Measurements from ENCODE around the gene ST6GALNAC3. TPM values are rescaled to one million over a fixed set of nuclear protein-coding genes. Genes with fewer than 3 reads are reported as not detected.
A peak's percentile ranks its signal among the peaks of the same experiment; 100 is the strongest.

ST6GALNAC3 gene
- polyA plus RNA-seq, 4 donors = under 0.01 to 21.7 (median 2.6) TPM

DNA sequence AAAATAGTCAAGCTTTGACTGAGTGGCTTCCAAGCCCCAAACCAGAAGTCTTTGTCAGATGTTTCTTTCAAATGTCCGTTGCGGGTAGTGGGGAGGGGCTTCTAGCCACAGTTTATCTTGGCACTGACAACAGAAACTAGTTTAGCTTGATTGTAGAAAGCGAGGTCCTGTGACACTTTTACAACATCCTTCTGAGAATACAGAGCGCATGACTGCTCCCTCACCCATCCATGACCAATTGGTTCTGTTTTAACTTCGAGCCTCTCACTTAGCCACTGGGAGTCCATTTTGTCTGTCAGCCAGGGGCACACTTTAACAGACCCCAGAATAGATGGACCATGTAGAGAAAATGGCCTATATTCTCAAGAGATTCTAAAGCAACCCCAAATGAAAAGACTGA lies 593.5 kb downstream of the ST6GALNAC3 start:
- DNase-seq = peak in 1 of 2 donors; percentile 55
- 22 to 38% (median 37%) methylated on average over 5 of the region's 5 CpGs for WGBS, 3 donors
- no peaks in the 10 kb centered on the region for H3K36me3 ChIP-seq (ENCODE audit: control insufficient read depth in 3 of 3, insufficient read depth in 2 of 3, low read depth in 1 of 3, low read length in 3 of 3)

DNA sequence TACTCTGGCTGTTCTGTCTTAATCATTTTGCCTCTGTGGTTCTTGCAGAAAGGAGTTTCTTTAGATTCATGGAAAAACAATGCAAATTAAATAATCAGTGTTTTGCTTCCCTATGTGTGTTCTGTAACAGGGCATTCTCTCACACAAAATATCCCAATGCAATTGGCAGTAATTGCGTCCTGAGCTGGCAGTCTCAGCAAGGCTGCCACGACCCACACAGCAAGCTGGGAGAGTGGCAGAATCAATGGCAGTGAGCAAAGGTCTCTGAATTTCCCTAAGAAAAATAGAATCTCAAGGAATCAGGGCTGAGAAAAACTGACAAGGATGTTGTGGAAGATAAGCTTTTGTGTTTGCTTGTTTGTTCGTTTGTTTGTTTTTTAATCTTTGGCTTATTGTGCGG lies 594.6 kb downstream of the ST6GALNAC3 start:
- WGBS, 3 donors = 60 to 75% (median 68%) methylated on average over 4 of the region's 4 CpGs
- Histone ChIP-seq H3K4me3 (ENCODE audit: low read depth in 1 of 3, low read length in 3 of 3) (no peak overlapping the region), H3K36me3 (ENCODE audit: control insufficient read depth in 3 of 3, insufficient read depth in 2 of 3, low read depth in 1 of 3, low read length in 3 of 3) (no peaks in the 10 kb centered on the region), H3K27ac (ENCODE audit: low read depth in 1 of 3, low read length in 2 of 3) (no peak overlapping the region), H3K9me3 (ENCODE audit: control insufficient read depth in 2 of 2, insufficient read depth in 1 of 2, low read depth in 1 of 2, low read length in 1 of 2) (peaks cover 0 to 3% of the 10 kb centered on the region in 2 donors), H3K27me3 (ENCODE audit: control insufficient read depth in 3 of 3, insufficient read depth in 3 of 3, low read length in 3 of 3) (no peaks in the 10 kb centered on the region), H3K4me1 (ENCODE audit: control insufficient read depth in 3 of 3, insufficient read depth in 2 of 3, low read depth in 1 of 3, low read length in 2 of 3) (peaks cover 0 to 4% (median 2%) of the 10 kb centered on the region in 3 donors)
- no peak for DNase-seq
- FAIRE-seq = no peak

More for the DNA sequence above, 593.5 kb downstream of the ST6GALNAC3 start:
- no peak overlapping the region for H3K4me3 ChIP-seq (ENCODE audit: low read depth in 1 of 3, low read length in 3 of 3)
- no peak for FAIRE-seq
- H3K27ac ChIP-seq (ENCODE audit: low read depth in 1 of 3, low read length in 2 of 3) = no peak overlapping the region
- H3K4me1 ChIP-seq (ENCODE audit: control insufficient read depth in 3 of 3, insufficient read depth in 2 of 3, low read depth in 1 of 3, low read length in 2 of 3) = no peaks in the 10 kb centered on the region
- H3K9me3 ChIP-seq (ENCODE audit: control insufficient read depth in 2 of 2, insufficient read depth in 1 of 2, low read depth in 1 of 2, low read length in 1 of 2) = peaks cover 0 to 3% of the 10 kb centered on the region in 2 donors
- no peaks in the 10 kb centered on the region for H3K27me3 ChIP-seq (ENCODE audit: control insufficient read depth in 3 of 3, insufficient read depth in 3 of 3, low read length in 3 of 3)

DNA sequence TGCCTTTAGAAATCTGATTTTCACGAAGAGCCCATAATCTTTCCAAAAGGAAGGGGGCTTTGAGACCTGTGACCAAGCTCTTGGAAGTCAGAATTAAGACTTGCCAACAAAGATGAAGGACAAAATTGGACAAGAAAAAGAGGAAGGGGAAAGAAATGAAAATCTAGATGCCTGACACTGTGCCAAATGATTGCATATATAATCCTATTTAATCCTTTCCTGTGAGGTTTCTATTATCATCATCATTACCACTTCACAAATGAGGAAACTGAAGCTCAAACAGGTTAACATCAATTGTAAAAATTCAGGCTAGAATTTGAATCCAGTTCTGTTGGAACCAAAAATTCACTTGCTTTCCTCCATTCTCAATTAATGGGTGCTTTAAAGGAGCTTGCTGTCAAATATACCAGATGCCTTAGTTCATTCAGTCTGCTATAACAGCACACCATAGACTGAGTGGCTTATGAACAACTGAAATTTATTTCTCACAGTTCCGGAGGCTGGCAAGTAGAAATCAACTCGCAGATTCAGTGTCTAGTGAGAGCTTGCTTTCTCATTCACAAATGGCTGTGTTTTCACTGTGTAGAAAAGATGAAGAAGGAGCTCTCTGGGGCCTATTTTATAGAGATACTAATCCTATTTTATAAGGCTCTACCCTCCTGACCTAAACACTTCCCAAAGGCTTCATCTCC lies 595.2 kb downstream of the ST6GALNAC3 start:
- DNase-seq (no peak), FAIRE-seq (no peak)
- Histone ChIP-seq H3K36me3 (ENCODE audit: control insufficient read depth in 3 of 3, insufficient read depth in 2 of 3, low read depth in 1 of 3, low read length in 3 of 3) (no peaks in the 10 kb centered on the region), H3K27me3 (ENCODE audit: control insufficient read depth in 3 of 3, insufficient read depth in 3 of 3, low read length in 3 of 3) (no peaks in the 10 kb centered on the region), H3K27ac (ENCODE audit: low read depth in 1 of 3, low read length in 2 of 3) (no peak overlapping the region), H3K4me3 (ENCODE audit: low read depth in 1 of 3, low read length in 3 of 3) (no peak overlapping the region), H3K9me3 (ENCODE audit: control insufficient read depth in 2 of 2, insufficient read depth in 1 of 2, low read depth in 1 of 2, low read length in 1 of 2) (peaks cover 0 to 3% of the 10 kb centered on the region in 2 donors), H3K4me1 (ENCODE audit: control insufficient read depth in 3 of 3, insufficient read depth in 2 of 3, low read depth in 1 of 3, low read length in 2 of 3) (peaks cover 0 to 9% (median 2%) of the 10 kb centered on the region in 3 donors)
- 76 to 83% (median 83%) methylated on average over 3 of the region's 3 CpGs for WGBS, 3 donors

DNA sequence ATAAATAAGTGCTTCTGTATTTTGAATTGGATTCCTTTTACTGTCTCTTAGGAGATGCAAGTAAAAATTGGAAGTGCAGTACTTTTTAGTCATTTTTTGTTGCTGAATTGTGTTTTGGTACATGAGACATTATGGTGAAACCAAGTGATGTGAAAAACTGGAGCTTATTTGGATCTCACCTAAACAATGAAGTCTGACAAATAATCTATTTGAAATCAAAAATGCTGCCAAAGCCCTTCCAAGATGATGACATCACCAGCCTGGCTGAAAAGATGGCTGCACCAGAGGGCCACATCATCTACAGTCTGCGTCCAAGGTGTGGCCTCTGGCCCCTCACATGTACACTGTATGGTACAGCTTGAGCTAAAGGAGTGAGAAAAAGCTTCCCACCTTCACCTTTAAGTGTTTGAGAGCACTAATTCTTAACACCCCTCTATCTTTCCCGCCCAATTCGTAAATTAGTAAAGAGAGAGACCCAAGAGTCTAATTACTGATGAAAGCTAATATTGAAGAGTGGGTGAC lies 600.2 kb downstream of the ST6GALNAC3 start:
- Histone ChIP-seq H3K36me3 (ENCODE audit: control insufficient read depth in 3 of 3, insufficient read depth in 2 of 3, low read depth in 1 of 3, low read length in 3 of 3) (no peaks in the 10 kb centered on the region), H3K4me3 (ENCODE audit: low read depth in 1 of 3, low read length in 3 of 3) (no peak overlapping the region), H3K9me3 (ENCODE audit: control insufficient read depth in 2 of 2, insufficient read depth in 1 of 2, low read depth in 1 of 2, low read length in 1 of 2) (no peaks in the 10 kb centered on the region), H3K27ac (ENCODE audit: low read depth in 1 of 3, low read length in 2 of 3) (no peak overlapping the region), H3K27me3 (ENCODE audit: control insufficient read depth in 3 of 3, insufficient read depth in 3 of 3, low read length in 3 of 3) (no peaks in the 10 kb centered on the region), H3K4me1 (ENCODE audit: control insufficient read depth in 3 of 3, insufficient read depth in 2 of 3, low read depth in 1 of 3, low read length in 2 of 3) (peaks cover 0 to 13% (median 2%) of the 10 kb centered on the region in 3 donors)
- 91 to 97% (median 96%) methylated on average over 3 of the region's 3 CpGs for WGBS, 3 donors
- DNase-seq = no peak
- no peak for FAIRE-seq

DNA sequence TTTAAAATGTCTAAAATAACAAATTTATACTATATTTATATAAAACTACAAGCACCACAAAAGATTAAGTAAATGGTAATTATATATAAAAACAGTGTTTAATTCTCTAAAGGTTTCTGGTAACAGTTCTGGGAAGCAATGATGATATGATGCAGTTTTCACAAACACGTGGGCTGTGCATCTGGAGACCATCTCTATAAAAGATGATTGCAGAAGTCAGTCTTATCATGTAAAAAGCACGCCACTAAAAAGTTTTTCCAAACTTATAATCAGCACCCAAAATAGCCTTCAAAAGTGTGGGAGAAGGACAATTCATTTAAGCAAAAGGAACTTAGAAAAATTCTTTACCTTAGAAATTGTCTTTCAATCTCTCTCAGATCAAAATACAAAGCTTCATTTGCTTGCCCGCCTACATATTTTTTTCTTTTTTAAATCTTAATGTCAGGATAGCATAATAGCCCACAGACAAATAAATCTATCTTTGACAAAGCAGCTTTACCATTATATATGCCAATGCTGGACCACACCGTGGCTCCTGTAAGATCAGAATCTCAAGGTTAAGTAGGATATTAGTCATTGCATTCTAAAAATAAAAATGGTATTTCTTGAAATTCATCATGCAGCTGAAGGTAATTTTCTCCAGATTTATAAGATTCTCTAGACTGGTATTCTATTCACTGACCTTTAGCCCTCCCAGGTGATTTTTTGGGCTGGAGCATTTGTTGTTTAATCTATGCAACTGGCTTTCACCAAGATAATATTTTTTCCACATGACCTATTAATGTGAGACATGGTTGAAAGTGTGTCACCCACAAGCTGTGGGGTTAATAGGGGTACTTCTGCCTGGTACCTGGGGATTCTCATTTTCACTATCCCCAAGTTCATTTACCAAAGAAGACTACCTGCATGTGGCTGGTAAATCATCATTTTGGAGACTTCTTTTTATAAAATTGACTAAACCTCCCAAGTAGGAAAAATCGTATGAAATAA lies 603.2 kb downstream of the ST6GALNAC3 start:
- H3K27ac ChIP-seq (ENCODE audit: low read depth in 1 of 3, low read length in 2 of 3) = no peak overlapping the region
- H3K4me1 ChIP-seq (ENCODE audit: control insufficient read depth in 3 of 3, insufficient read depth in 2 of 3, low read depth in 1 of 3, low read length in 2 of 3) = peaks cover 0 to 13% (median 2%) of the 10 kb centered on the region in 3 donors
- H3K4me3 ChIP-seq (ENCODE audit: low read depth in 1 of 3, low read length in 3 of 3) = no peak overlapping the region
- no peak for FAIRE-seq
- no peaks in the 10 kb centered on the region for H3K36me3 ChIP-seq (ENCODE audit: control insufficient read depth in 3 of 3, insufficient read depth in 2 of 3, low read depth in 1 of 3, low read length in 3 of 3)
- WGBS, 3 donors = 70 to 79% (median 78%) methylated on average over 5 of the region's 5 CpGs
- no peaks in the 10 kb centered on the region for H3K27me3 ChIP-seq (ENCODE audit: control insufficient read depth in 3 of 3, insufficient read depth in 3 of 3, low read length in 3 of 3)
- H3K9me3 ChIP-seq (ENCODE audit: control insufficient read depth in 2 of 2, insufficient read depth in 1 of 2, low read depth in 1 of 2, low read length in 1 of 2) = no peaks in the 10 kb centered on the region
- DNase-seq = no peak

DNA sequence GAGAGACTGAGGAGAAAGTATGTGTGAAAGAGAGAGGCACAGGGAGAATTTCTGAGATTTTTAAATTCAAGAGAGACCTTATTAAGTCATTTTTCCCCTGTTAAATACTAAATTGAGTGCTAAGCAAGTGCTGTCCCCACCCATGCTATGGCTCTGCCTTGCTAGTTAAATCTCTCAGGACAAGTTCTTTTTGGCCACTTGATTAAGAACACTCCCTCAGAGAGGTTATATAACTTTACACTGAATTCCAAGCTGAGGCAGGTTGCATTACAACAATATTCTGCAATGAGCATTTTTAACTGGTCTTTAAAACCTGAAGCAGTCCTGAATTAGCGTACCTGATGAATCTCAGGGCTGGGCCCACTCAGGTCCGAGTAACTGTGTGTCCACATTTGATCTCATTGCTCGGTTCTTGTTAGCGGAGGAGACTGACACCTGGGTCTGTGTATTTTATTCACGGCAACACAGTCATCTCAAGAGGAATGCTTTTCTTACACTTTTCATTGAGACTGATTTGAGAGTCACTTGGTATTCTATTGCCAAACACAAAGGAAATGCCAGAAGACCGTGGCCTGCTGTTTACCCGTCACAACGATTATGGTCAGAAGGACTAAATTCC lies 605.1 kb downstream of the ST6GALNAC3 start:
- no peaks in the 10 kb centered on the region for H3K27me3 ChIP-seq (ENCODE audit: control insufficient read depth in 3 of 3, insufficient read depth in 3 of 3, low read length in 3 of 3)
- FAIRE-seq (no peak), DNase-seq (no peak)
- WGBS, 3 donors = 83 to 89% (median 88%) methylated on average over 8 of the region's 8 CpGs
- no peaks in the 10 kb centered on the region for H3K9me3 ChIP-seq (ENCODE audit: control insufficient read depth in 2 of 2, insufficient read depth in 1 of 2, low read depth in 1 of 2, low read length in 1 of 2)
- no peak overlapping the region for H3K27ac ChIP-seq (ENCODE audit: low read depth in 1 of 3, low read length in 2 of 3)
- peaks cover 0 to 6% (median 0%) of the 10 kb centered on the region in 3 donors for H3K4me1 ChIP-seq (ENCODE audit: control insufficient read depth in 3 of 3, insufficient read depth in 2 of 3, low read depth in 1 of 3, low read length in 2 of 3)
- H3K36me3 ChIP-seq (ENCODE audit: control insufficient read depth in 3 of 3, insufficient read depth in 2 of 3, low read depth in 1 of 3, low read length in 3 of 3) = no peaks in the 10 kb centered on the region
- H3K4me3 ChIP-seq (ENCODE audit: low read depth in 1 of 3, low read length in 3 of 3) = no peak overlapping the region

DNA sequence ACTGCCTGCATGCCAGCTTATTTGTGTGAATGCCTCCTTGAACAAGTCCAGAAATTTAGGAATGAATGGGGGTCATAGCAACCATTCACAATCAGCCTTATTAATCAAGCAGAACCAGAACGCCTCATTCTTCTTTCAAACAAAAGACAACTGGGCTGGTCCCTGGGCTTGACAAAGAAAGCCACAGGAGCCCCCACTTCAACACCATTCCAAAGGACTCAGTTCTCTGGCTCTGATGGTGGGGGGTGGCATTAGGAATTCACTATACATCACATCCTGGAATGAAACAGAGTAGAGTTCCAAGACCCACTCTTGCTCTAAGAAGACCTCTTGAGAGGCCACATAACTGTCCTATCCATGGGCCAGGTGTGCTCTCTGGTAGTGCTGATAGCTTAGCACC lies 606.1 kb downstream of the ST6GALNAC3 start:
- H3K9me3 ChIP-seq (ENCODE audit: control insufficient read depth in 2 of 2, insufficient read depth in 1 of 2, low read depth in 1 of 2, low read length in 1 of 2) = no peaks in the 10 kb centered on the region
- no peaks in the 10 kb centered on the region for H3K36me3 ChIP-seq (ENCODE audit: control insufficient read depth in 3 of 3, insufficient read depth in 2 of 3, low read depth in 1 of 3, low read length in 3 of 3)
- no peak overlapping the region for H3K27ac ChIP-seq (ENCODE audit: low read depth in 1 of 3, low read length in 2 of 3)
- FAIRE-seq = no peak
- no peak for DNase-seq
- WGBS, 3 donors = 86 to 100% (median 91%) methylated on average over 1 of the region's 1 CpG
- no peaks in the 10 kb centered on the region for H3K4me1 ChIP-seq (ENCODE audit: control insufficient read depth in 3 of 3, insufficient read depth in 2 of 3, low read depth in 1 of 3, low read length in 2 of 3)
- H3K27me3 ChIP-seq (ENCODE audit: control insufficient read depth in 3 of 3, insufficient read depth in 3 of 3, low read length in 3 of 3) = no peaks in the 10 kb centered on the region
- H3K4me3 ChIP-seq (ENCODE audit: low read depth in 1 of 3, low read length in 3 of 3) = no peak overlapping the region

DNA sequence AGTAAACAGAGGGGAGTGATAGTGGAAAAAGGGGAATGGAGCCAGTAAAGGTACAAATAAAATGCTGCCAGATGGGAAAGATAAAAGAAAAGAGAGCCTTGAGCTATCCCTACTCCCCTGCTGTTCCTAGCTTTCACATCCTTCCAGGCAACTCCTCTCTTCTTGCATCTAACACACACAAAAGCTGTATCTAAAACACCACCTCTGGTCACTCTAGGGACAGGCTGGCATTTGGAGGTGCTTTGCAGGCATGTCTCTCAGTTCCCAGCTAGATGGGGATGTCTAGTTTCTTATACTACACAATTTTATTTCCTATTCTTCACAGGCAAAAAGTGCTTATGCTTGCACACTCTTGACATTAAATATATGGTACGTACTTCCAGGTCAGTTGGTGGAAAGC lies 607.6 kb downstream of the ST6GALNAC3 start:
- Histone ChIP-seq H3K36me3 (ENCODE audit: control insufficient read depth in 3 of 3, insufficient read depth in 2 of 3, low read depth in 1 of 3, low read length in 3 of 3) (no peaks in the 10 kb centered on the region), H3K9me3 (ENCODE audit: control insufficient read depth in 2 of 2, insufficient read depth in 1 of 2, low read depth in 1 of 2, low read length in 1 of 2) (no peaks in the 10 kb centered on the region), H3K27me3 (ENCODE audit: control insufficient read depth in 3 of 3, insufficient read depth in 3 of 3, low read length in 3 of 3) (no peaks in the 10 kb centered on the region), H3K27ac (ENCODE audit: low read depth in 1 of 3, low read length in 2 of 3) (no peak overlapping the region), H3K4me3 (ENCODE audit: low read depth in 1 of 3, low read length in 3 of 3) (no peak overlapping the region), H3K4me1 (ENCODE audit: control insufficient read depth in 3 of 3, insufficient read depth in 2 of 3, low read depth in 1 of 3, low read length in 2 of 3) (no peaks in the 10 kb centered on the region)
- WGBS, 3 donors = 79 to 94% (median 93%) methylated on average over 1 of the region's 1 CpG
- FAIRE-seq = no peak
- DNase-seq = no peak

Data from small intestine (tissue), 7 donors.